Uterus (tissue), 2 donors: ENCODE results near the gene TUT4.

ENCODE experiments used
- POLR2A ChIP-seq, 2 donors: fragments of 450-650 bp; IDR thresholded peaks; one replicate each; pipeline ENCODE4 v1.6.1; 2016; ENCODE audit warnings: antibody characterized with exemption in 2 of 2, mild to moderate bottlenecking in 1 of 2, moderate library complexity in 1 of 2
- TF ChIP-seq, protein P1 (sequence below), 4 experiments: fragments of 200-600 bp in 2 of 4; fragments of 450-650 bp in 2 of 4; sonication (generic) in 2 of 4; IDR thresholded peaks; one replicate each; pipeline ENCODE4 v1.5.1; 2016 to 2019; ENCODE audit warnings: antibody characterized with exemption in 4 of 4, mild to moderate bottlenecking in 2 of 4, moderate library complexity in 1 of 4

DNA sequence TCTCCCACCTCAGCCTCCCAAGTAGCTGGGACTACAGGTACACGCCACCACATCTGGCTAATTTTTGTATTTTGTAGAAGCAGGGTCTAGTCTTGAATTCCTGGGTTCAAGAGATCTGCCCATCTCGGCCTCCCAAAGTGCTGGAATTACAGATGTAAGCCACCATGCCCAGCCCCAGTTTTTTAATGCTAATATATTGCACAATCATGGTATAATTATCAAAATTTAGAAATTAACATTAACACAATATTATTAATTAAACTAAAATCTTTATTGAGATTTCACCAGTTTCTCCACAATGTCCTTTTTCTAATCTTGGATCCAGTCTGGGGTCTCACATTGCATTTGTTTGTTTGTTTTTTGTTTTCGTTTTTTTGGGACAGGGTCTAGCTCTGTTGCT, 27.4 kb upstream of the TUT4 start:
- TF ChIP-seq, protein P1, sequence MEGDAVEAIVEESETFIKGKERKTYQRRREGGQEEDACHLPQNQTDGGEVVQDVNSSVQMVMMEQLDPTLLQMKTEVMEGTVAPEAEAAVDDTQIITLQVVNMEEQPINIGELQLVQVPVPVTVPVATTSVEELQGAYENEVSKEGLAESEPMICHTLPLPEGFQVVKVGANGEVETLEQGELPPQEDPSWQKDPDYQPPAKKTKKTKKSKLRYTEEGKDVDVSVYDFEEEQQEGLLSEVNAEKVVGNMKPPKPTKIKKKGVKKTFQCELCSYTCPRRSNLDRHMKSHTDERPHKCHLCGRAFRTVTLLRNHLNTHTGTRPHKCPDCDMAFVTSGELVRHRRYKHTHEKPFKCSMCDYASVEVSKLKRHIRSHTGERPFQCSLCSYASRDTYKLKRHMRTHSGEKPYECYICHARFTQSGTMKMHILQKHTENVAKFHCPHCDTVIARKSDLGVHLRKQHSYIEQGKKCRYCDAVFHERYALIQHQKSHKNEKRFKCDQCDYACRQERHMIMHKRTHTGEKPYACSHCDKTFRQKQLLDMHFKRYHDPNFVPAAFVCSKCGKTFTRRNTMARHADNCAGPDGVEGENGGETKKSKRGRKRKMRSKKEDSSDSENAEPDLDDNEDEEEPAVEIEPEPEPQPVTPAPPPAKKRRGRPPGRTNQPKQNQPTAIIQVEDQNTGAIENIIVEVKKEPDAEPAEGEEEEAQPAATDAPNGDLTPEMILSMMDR (IDR thresholded peaks at IDR 0.05) = no peak
- TF ChIP-seq POLR2A (IDR thresholded peaks at IDR 0.05) = no peak
